HG03378 (cell line): ENCODE measurements around the gene NEK2.
"Not testable (repeated sequence)": the region's sequence is repeated elsewhere in the genome, so short reads cannot be mapped to it uniquely, and the experiment has no call there.

Experiments used
- ATAC-seq: cut with Tn5 transposase; IDR thresholded peaks from one replicate; pipeline ENCODE4 v1.9.1; 2021; ENCODE audit warnings: mild to moderate bottlenecking, moderate library complexity; ENCODE audit not compliant: unreplicated experiment

NEK2 gene

GRCh38 chr1:211634461-211634860 is 41.0 kb downstream of the NEK2 start:
- no peak for ATAC-seq

GRCh38 chr1:211633524-211633846 is 41.9 kb downstream of the NEK2 start:
- ATAC-seq = no peak

GRCh38 chr1:211632808-211633523 is 42.5 kb downstream of the NEK2 start:
- no peak for ATAC-seq

GRCh38 chr1:211632117-211632807 is 43.2 kb downstream of the NEK2 start:
- ATAC-seq = no peak

- no peak for ATAC-seq
Measured at GRCh38 chr1:211631168-211631567, 44.3 kb downstream of the NEK2 start.

- no peak for ATAC-seq
Measured at GRCh38 chr1:211630236-211631081, 45.0 kb downstream of the NEK2 start.

GRCh38 chr1:211628417-211628816 is 47.0 kb downstream of the NEK2 start:
- no peak for ATAC-seq

- no peak for ATAC-seq
Measured at GRCh38 chr1:211627259-211627658, 48.2 kb downstream of the NEK2 start.

GRCh38 chr1:211625866-211626265 is 49.6 kb downstream of the NEK2 start:
- not testable (repeated sequence) for ATAC-seq

GRCh38 chr1:211625040-211625439 is 50.4 kb downstream of the NEK2 start:
- no peak for ATAC-seq

- ATAC-seq = no peak
Measured at GRCh38 chr1:211623515-211623914, 51.9 kb downstream of the NEK2 start.

- no peak for ATAC-seq
Measured at GRCh38 chr1:211621447-211622198, 53.8 kb downstream of the NEK2 start.

GRCh38 chr1:211620097-211620496 is 55.3 kb downstream of the NEK2 start:
- ATAC-seq = no peak

- ATAC-seq = no peak
Measured at GRCh38 chr1:211619033-211619996, 56.1 kb downstream of the NEK2 start.

- ATAC-seq = no peak
Measured at GRCh38 chr1:211616965-211617297, 58.5 kb downstream of the NEK2 start.

- no peak for ATAC-seq
Measured at GRCh38 chr1:211616231-211616964, 59.0 kb downstream of the NEK2 start.

- no peak for ATAC-seq
Measured at GRCh38 chr1:211614615-211615014, 60.8 kb downstream of the NEK2 start.

GRCh38 chr1:211613951-211614350 is 61.5 kb downstream of the NEK2 start:
- no peak for ATAC-seq
